DOHH2 (cell line): ENCODE data around the gene UNC45A.

Experiments used
- CTCF ChIP-seq: fragments of 200-600 bp; sonication (generic); IDR thresholded peaks from one replicate; pipeline ENCODE4 v1.5.1; 2014; ENCODE audit warnings: antibody characterized with exemption, mild to moderate bottlenecking, low read depth, low read length; ENCODE audit not compliant: poor library complexity, severe bottlenecking
- EZH2phosphoT487 ChIP-seq: fragments of 200-600 bp; sonication (generic); IDR thresholded peaks from 2 replicates; pipeline ENCODE4 v1.6.1; 2017; ENCODE audit warnings: borderline replicate concordance, mild to moderate bottlenecking, antibody characterized with exemption, low read length, moderate library complexity, mixed read lengths

GRCh38 chr15:90939756-90940155, 4.7 kb downstream of the UNC45A start:
- TF ChIP-seq CTCF (no peak), EZH2phosphoT487 (no peak)
